ENCODE data around the gene EZR. TPM values are rescaled to one million over a fixed set of nuclear protein-coding genes. Genes with fewer than 3 reads are reported as not detected.

The EZR gene
- total and polyA plus RNA-seq, 9 of the 15 experiments (the other 6 are each of a cell fraction or from before 2014, with no cell fraction given) = 36.5 to 162 (median 104) TPM

DNA sequence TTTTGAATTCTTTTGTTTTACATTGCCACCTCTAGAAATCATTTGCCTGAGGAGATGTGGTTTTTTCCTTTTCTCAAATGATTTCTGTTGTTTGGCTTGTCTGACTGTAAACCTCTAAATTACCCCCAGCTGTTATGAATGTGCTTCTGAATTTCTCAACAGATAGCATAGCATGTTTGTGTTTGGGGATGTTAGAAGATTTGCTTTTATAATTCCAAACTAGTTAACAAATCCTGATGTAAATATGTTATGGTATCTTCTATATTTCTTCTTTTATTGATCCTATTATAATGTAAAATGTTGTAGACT, 31.6 kb upstream of the EZR start:
- H3K9me1 ChIP-seq (ENCODE audit: control insufficient read depth, insufficient read depth, low read length) = peaks cover 8% of the 10 kb centered on the region
- no peaks in the 10 kb centered on the region; the same call in 1 of the 2 replicates for H3K9me3 ChIP-seq (replicated peaks; ENCODE audit: control insufficient read depth, insufficient read depth, low read depth, low read length)
- H3K27me3 ChIP-seq (ENCODE audit: control insufficient read depth in 2 of 2, insufficient read depth in 2 of 2, low read length in 2 of 2) = no peaks in the 10 kb centered on the region; a peak in 1 of 5 replicates
- FAIRE-seq = no peak
- TF ChIP-seq ADNP (tag; IDR thresholded peaks at IDR 0.05) = 0 out of 2 replicates have a peak, but pooled peaks have one; percentile 2
- 0 out of 2 replicates have a peak, but pooled peaks have one; percentile 2 for TF ChIP-seq ZNF589 (CRISPR knock-in tag; IDR thresholded peaks at IDR 0.05; ENCODE audit: low read depth)
- no peak for TF ChIP-seq FOSL1 (tag; conservative IDR thresholded peaks at IDR 0.05)
- in situ Hi-C loops (cut with MboI) (no loop called here), intact Hi-C loops (cut with micrococcal nuclease) (no loop called here)
- H3K79me2 ChIP-seq (ENCODE audit: control insufficient read depth, insufficient read depth, low read length) = peaks cover 8% of the 10 kb centered on the region; the same call in 2 of the 3 replicates
- H4K20me1 ChIP-seq (replicated peaks; ENCODE audit: control insufficient read depth, insufficient read depth, low read length) = no peaks in the 10 kb centered on the region
- peak overlapping the region in 1 of 2 experiments; percentile 48; a peak in 2 of 4 replicates for H3K9ac ChIP-seq (ENCODE audit: insufficient read depth in 1 of 2, low read depth in 2 of 2, low read length in 2 of 2)
- CTCF ChIA-PET (ENCODE audit: low intra/inter-chr PET ratio) = no interaction called here
- POLR2A ChIA-PET = interaction anchor here (0.7 to 1.5 kb wide), 2 partner anchors 13 to 15 kb away, joined by 3 to 4 read pairs; no protein-coding TSS in a partner anchor
- H3K27ac ChIP-seq (ENCODE audit: extremely low read depth, low read depth, low read length) = no peak overlapping the region
- H3K4me3 ChIP-seq = no peak overlapping the region
- no TSS peak for BruUV-seq (replicated peaks)
- no peak for DNase-seq (ENCODE audit: extremely low read depth in 1 of 4, low spot score in 3 of 4)
- no peak overlapping the region for H3K4me2 ChIP-seq (ENCODE audit: insufficient read depth, low read length)
- ATAC-seq = no peak
- peaks cover 26 to 49% of the 10 kb centered on the region in 2 experiments for H3K4me1 ChIP-seq (replicated peaks in 1 of 2; ENCODE audit: control insufficient read depth in 2 of 2, insufficient read depth in 2 of 2, low read length in 2 of 2)
- H2AFZ ChIP-seq (ENCODE audit: low read depth, low read length) = peak overlapping the region; percentile 83; the same call in 1 of the 2 replicates
- H3K36me3 ChIP-seq (ENCODE audit: control insufficient read depth, insufficient read depth, low read length) = no peaks in the 10 kb centered on the region

DNA sequence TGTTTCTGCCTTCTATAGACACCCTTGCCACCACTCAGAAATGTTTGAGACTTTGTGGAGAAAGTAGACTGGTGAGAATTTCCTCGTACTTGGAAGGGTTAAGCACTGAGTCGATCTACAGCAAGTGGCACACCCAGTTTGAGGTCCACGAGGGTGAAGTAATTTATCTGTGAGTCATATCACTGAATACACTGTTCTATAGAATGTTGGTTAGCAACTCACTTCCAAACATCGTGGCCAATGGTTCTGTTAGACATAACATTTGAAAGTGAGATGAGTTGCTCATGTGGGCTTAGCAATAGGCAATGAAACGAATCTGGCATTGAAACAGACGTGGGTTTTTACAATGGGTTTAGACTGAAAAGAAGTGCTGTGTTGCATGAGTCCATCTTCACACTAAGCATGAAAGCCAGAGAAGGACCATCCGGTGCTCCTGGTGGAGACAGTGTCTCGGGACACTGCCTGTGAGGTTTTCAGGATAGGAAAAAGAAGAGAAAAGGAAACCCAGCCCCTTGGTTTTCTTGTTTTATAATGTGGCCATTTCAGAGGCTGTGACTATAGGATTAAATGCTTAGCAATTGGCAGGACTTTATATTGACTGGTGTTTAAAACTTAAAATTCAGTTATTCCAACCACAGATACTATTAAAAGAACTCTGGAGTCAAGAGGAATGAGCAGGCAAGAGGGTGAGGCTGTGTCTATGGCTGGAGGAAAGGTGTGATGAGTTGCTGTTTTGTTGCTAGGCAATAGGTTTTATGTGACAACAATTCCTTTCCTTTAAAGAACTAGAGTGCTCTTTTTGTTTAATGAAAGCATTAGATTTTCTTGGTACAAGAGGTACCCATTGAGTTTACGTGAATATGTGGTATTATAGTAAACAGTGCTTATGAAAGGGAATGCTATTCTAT, 31.0 kb upstream of the EZR start:
- intact Hi-C loops (cut with micrococcal nuclease) = no loop called here
- no TSS peak for BruUV-seq (replicated peaks)
- Histone ChIP-seq H3K9me3 (replicated peaks; ENCODE audit: control insufficient read depth, insufficient read depth, low read depth, low read length) (no peaks in the 10 kb centered on the region; the same call in 1 of the 2 replicates), H3K4me3 (no peak overlapping the region), H3K9me1 (ENCODE audit: control insufficient read depth, insufficient read depth, low read length) (peaks cover 8% of the 10 kb centered on the region), H3K79me2 (ENCODE audit: control insufficient read depth, insufficient read depth, low read length) (peaks cover 8% of the 10 kb centered on the region; the same call in 2 of the 3 replicates), H3K4me2 (ENCODE audit: insufficient read depth, low read length) (peak overlapping the region; percentile 65), H3K27me3 (ENCODE audit: control insufficient read depth in 2 of 2, insufficient read depth in 2 of 2, low read length in 2 of 2) (no peaks in the 10 kb centered on the region; a peak in 1 of 5 replicates), H3K4me1 (replicated peaks in 1 of 2; ENCODE audit: control insufficient read depth in 2 of 2, insufficient read depth in 2 of 2, low read length in 2 of 2) (peaks cover 22 to 48% of the 10 kb centered on the region in 2 experiments), H3K9ac (ENCODE audit: insufficient read depth in 1 of 2, low read depth in 2 of 2, low read length in 2 of 2) (peak overlapping the region; percentile 1 to 48; a peak in 3 of 4 replicates), H4K20me1 (replicated peaks; ENCODE audit: control insufficient read depth, insufficient read depth, low read length) (no peaks in the 10 kb centered on the region), H3K27ac (ENCODE audit: extremely low read depth, low read depth, low read length) (peak overlapping the region; percentile 61), H2AFZ (ENCODE audit: low read depth, low read length) (peak overlapping the region; percentile 83), H3K36me3 (ENCODE audit: control insufficient read depth, insufficient read depth, low read length) (no peaks in the 10 kb centered on the region)
- DNase-seq (ENCODE audit: extremely low read depth in 1 of 4, low spot score in 3 of 4) (peak; percentile 60 to 79 (median 68)), ATAC-seq (peak; percentile 15), FAIRE-seq (peak; percentile 67)
- CTCF ChIA-PET (ENCODE audit: low intra/inter-chr PET ratio) = no interaction called here
- POLR2A ChIA-PET = interaction anchor here (0.7 kb wide), 1 partner anchor 13 kb away, joined by 3 read pairs; no protein-coding TSS in a partner anchor
- in situ Hi-C loops (cut with MboI) = no loop called here
- 15% methylated on average over 9 of the region's 9 CpGs for WGBS (ENCODE audit: insufficient coverage, low coverage, missing lambda C conversion rate)
- no peak for TF ChIP-seq ZNF668 (CRISPR knock-in tag; IDR thresholded peaks at IDR 0.05)
- no peak for TF ChIP-seq ZNF133 (CRISPR knock-in tag; IDR thresholded peaks at IDR 0.05)
